C4-2B (cell line): ENCODE results near the gene IFI44L.

ENCODE experiments used
- ZFX ChIP-seq: fragments of 450-650 bp; IDR thresholded peaks from 2 replicates; pipeline ENCODE4 v1.6.1; 2017
- TF ChIP-seq, protein P1 (sequence below): fragments of 450-650 bp; conservative IDR thresholded peaks from 2 replicates; pipeline ENCODE4 v1.5.1; 2017; ENCODE audit warnings: mild to moderate bottlenecking

DNA sequence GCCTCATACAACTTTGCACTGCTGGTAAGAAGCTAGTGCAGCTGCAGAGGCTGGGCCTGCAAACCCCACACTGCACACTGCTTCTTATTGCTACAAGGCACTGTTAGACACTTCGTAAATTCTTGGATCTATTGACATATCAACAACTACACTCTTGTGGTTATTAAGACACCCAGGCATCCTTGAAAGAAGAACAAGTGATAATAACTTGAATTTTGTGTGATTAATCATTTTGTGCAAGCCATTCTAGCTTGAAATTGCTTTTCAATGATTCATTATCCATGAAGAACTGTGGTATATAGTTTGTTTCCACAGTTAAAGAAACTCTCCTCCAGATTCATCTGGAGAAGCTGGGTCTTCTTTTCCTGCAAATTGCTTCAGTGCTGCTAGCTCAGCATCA, 33.7 kb upstream of the IFI44L start:
- TF ChIP-seq, protein P1, sequence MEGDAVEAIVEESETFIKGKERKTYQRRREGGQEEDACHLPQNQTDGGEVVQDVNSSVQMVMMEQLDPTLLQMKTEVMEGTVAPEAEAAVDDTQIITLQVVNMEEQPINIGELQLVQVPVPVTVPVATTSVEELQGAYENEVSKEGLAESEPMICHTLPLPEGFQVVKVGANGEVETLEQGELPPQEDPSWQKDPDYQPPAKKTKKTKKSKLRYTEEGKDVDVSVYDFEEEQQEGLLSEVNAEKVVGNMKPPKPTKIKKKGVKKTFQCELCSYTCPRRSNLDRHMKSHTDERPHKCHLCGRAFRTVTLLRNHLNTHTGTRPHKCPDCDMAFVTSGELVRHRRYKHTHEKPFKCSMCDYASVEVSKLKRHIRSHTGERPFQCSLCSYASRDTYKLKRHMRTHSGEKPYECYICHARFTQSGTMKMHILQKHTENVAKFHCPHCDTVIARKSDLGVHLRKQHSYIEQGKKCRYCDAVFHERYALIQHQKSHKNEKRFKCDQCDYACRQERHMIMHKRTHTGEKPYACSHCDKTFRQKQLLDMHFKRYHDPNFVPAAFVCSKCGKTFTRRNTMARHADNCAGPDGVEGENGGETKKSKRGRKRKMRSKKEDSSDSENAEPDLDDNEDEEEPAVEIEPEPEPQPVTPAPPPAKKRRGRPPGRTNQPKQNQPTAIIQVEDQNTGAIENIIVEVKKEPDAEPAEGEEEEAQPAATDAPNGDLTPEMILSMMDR, result no peak
- TF ChIP-seq ZFX, result no peak
